Esophagus muscularis mucosa (tissue), 4 donors: ENCODE results near the gene CLIC2.

Experiments used
- CTCF ChIP-seq, 3 experiments: fragments of 200-600 bp in 2 of 3; fragments of 450-650 bp in 1 of 3; sonication (generic) in 2 of 3; IDR thresholded peaks; one replicate each; pipeline ENCODE4 v1.5.1; 2017 to 2019; ENCODE audit warnings: antibody characterized with exemption in 3 of 3, mild to moderate bottlenecking in 2 of 3, moderate library complexity in 1 of 3
- EP300 ChIP-seq: sonication (generic); formaldehyde crosslinking; IDR thresholded peaks from one replicate; pipeline ENCODE4 v1.6.1; 2017; ENCODE audit warnings: antibody characterized with exemption
- POLR2AphosphoS5 ChIP-seq, 2 donors: sonication (generic); formaldehyde crosslinking; IDR thresholded peaks; one replicate each; pipeline ENCODE4 v1.6.1; 2017; ENCODE audit warnings: antibody characterized with exemption in 2 of 2

- TF ChIP-seq CTCF (IDR thresholded peaks at IDR 0.05) (no peak), EP300 (no peak), POLR2AphosphoS5 (IDR thresholded peaks at IDR 0.05) (no peak)
These were observed 792 bp downstream of the CLIC2 start for GRCh38 chrX:155333544-155334100.
